ENCODE results near the gene ARHGAP15. TPM values are rescaled to one million over a fixed set of nuclear protein-coding genes. Genes with fewer than 3 reads are reported as not detected.

ARHGAP15 gene
- total and polyA plus RNA-seq, 10 donors = 55.8 to 219 (median 130) TPM

- H3K9me3 ChIP-seq = no peaks in the 10 kb centered on the region
- H3K27ac ChIP-seq = peak overlapping the region in 5 of 8 donors; percentile 23 to 76 (median 75)
- WGBS, 5 donors = 44 to 79% (median 57%) methylated on average over 2 of the region's 2 CpGs
- no peaks in the 10 kb centered on the region for H3K27me3 ChIP-seq (replicated peaks in 1 of 7)
- peaks cover 22 to 100% (median 80%) of the 10 kb centered on the region in 6 donors for H3K4me1 ChIP-seq
- no peaks in the 10 kb centered on the region for H3K36me3 ChIP-seq
- DNase-seq = no peak
- no peak overlapping the region for H3K4me3 ChIP-seq
- TF ChIP-seq POLR2A (IDR thresholded peaks at IDR 0.05) (no peak), CTCF (IDR thresholded peaks at IDR 0.05 in 8 of 11, conservative IDR thresholded peaks at IDR 0.05 in 3 of 11) (no peak), POLR2AphosphoS5 (IDR thresholded peaks at IDR 0.05) (no peak)
- intact Hi-C loops (cut with DNase I; ENCODE audit: low total_unique reads) = no loop called here
Measured at GRCh38 chr2:143142598-143142997, 13.4 kb downstream of the ARHGAP15 start.

GRCh38 chr2:143144813-143145455 lies 15.7 kb downstream of the ARHGAP15 start:
- H3K9me3 ChIP-seq = no peaks in the 10 kb centered on the region
- intact Hi-C loops (cut with DNase I; ENCODE audit: low total_unique reads) = no loop called here
- DNase-seq = no peak
- TF ChIP-seq CTCF (IDR thresholded peaks at IDR 0.05 in 8 of 11, conservative IDR thresholded peaks at IDR 0.05 in 3 of 11) (no peak), POLR2A (IDR thresholded peaks at IDR 0.05) (no peak), POLR2AphosphoS5 (IDR thresholded peaks at IDR 0.05) (no peak)
- peaks cover 28 to 100% (median 79%) of the 10 kb centered on the region in 6 donors for H3K4me1 ChIP-seq
- no peaks in the 10 kb centered on the region for H3K36me3 ChIP-seq
- 76 to 94% (median 91%) methylated on average over 3 of the region's 3 CpGs for WGBS, 5 donors
- H3K4me3 ChIP-seq = no peak overlapping the region
- H3K27me3 ChIP-seq (replicated peaks in 1 of 7) = no peaks in the 10 kb centered on the region
- H3K27ac ChIP-seq = peak overlapping the region in 3 of 8 donors; percentile 62 to 87 (median 86)

GRCh38 chr2:143146366-143146765 lies 17.1 kb downstream of the ARHGAP15 start:
- intact Hi-C loops (cut with DNase I; ENCODE audit: low total_unique reads) = no loop called here
- H3K9me3 ChIP-seq = no peaks in the 10 kb centered on the region
- no peak overlapping the region for H3K4me3 ChIP-seq
- WGBS, 5 donors = 73 to 88% (median 82%) methylated on average over 1 of the region's 1 CpG
- TF ChIP-seq CTCF (IDR thresholded peaks at IDR 0.05 in 8 of 11, conservative IDR thresholded peaks at IDR 0.05 in 3 of 11) (no peak), POLR2A (IDR thresholded peaks at IDR 0.05) (no peak), POLR2AphosphoS5 (IDR thresholded peaks at IDR 0.05) (no peak)
- DNase-seq = no peak
- H3K27me3 ChIP-seq (replicated peaks in 1 of 7) = no peaks in the 10 kb centered on the region
- no peaks in the 10 kb centered on the region for H3K36me3 ChIP-seq
- peaks cover 31 to 100% (median 79%) of the 10 kb centered on the region in 6 donors for H3K4me1 ChIP-seq
- peak overlapping the region in 4 of 8 donors; percentile 83 to 88 (median 86) for H3K27ac ChIP-seq

GRCh38 chr2:143146815-143147530 lies 17.8 kb downstream of the ARHGAP15 start:
- no peak overlapping the region for H3K4me3 ChIP-seq
- H3K9me3 ChIP-seq = no peaks in the 10 kb centered on the region
- no peaks in the 10 kb centered on the region for H3K27me3 ChIP-seq (replicated peaks in 1 of 7)
- H3K27ac ChIP-seq = peak overlapping the region in 6 of 8 donors; percentile 9 to 88 (median 84)
- intact Hi-C loops (cut with DNase I; ENCODE audit: low total_unique reads) = no loop called here
- DNase-seq = no peak
- 65 to 83% (median 75%) methylated on average over 7 of the region's 7 CpGs for WGBS, 5 donors
- H3K36me3 ChIP-seq = no peaks in the 10 kb centered on the region
- TF ChIP-seq POLR2A (IDR thresholded peaks at IDR 0.05) = no peak
- H3K4me1 ChIP-seq = peaks cover 35 to 100% (median 79%) of the 10 kb centered on the region in 6 donors

All from spleen (tissue), 11 donors.